ENCODE results near the gene MRPL37.

The MRPL37 gene

DNA sequence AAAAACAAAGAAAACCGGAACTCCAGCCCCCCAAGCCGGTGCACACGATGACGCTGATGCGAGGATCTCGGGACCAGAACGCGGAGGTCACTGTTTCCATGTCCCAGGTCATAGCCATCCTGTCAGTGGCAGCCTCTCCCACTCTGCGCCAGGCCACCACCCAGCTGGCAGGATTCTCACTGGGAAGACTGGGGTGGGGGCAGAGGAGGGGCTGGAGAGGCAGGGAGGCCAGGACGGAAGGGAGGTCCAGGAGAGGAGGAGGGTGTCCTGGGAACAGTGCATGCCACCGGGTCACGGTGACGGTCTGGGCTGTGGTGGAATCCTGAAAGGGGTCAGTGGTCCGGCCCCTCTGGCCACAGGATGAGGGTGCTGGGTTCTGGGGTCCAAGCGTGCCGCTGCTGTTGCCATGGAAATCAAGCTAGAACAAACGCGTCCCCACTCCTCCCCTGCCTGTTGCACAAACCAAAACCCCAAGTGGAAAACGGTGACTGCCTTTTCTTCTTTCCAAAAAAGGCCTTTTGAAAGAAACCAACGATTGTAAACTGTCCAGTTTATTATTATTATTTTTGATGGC lies 26.1 kb downstream of the MRPL37 start:
- Histone ChIP-seq H3K4me3 (replicated peaks; ENCODE audit: low read depth, low read length) (no peak overlapping the region), H3K36me3 (ENCODE audit: control insufficient read depth, insufficient read depth, low read length) (peaks cover 3% of the 10 kb centered on the region), H3K27me3 (replicated peaks; ENCODE audit: control insufficient read depth, insufficient read depth, low read length) (no peaks in the 10 kb centered on the region)
- DNase-seq (ENCODE audit: extremely low read depth, insufficient read length) = no peak
- TF ChIP-seq, protein P1, sequence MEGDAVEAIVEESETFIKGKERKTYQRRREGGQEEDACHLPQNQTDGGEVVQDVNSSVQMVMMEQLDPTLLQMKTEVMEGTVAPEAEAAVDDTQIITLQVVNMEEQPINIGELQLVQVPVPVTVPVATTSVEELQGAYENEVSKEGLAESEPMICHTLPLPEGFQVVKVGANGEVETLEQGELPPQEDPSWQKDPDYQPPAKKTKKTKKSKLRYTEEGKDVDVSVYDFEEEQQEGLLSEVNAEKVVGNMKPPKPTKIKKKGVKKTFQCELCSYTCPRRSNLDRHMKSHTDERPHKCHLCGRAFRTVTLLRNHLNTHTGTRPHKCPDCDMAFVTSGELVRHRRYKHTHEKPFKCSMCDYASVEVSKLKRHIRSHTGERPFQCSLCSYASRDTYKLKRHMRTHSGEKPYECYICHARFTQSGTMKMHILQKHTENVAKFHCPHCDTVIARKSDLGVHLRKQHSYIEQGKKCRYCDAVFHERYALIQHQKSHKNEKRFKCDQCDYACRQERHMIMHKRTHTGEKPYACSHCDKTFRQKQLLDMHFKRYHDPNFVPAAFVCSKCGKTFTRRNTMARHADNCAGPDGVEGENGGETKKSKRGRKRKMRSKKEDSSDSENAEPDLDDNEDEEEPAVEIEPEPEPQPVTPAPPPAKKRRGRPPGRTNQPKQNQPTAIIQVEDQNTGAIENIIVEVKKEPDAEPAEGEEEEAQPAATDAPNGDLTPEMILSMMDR (IDR thresholded peaks at IDR 0.05; ENCODE audit: insufficient read depth, low read length, poor library complexity, severe bottlenecking) = no peak

DNA sequence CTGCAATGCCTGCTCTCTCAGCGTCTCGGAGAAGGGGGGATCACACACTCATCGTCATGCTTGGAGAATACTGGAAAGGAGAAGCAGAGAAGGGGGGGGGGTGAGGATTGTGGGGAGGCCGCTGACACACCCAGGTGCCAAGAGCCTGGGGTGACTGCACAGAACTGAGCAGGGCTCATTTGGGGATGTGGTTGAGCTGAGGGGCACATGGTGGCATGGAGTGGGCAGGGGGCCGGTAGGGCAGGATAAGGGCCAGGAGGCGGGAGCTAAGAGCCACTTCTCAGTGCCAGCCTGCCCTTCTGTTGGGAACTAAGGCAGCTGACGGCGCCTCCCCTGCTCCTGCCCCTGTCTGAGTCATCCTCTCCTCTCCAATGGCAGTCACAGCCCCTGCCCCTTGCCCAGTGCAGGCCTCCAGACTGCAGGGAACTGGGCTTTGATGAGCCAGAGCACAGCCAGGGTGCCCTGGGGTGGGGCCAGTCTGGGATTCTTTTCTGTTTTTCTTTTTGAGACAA lies 27.2 kb downstream of the MRPL37 start:
- TF ChIP-seq, protein P1 (IDR thresholded peaks at IDR 0.05; ENCODE audit: insufficient read depth, low read length, poor library complexity, severe bottlenecking) = no peak
- Histone ChIP-seq H3K36me3 (ENCODE audit: control insufficient read depth, insufficient read depth, low read length) (peaks cover 3% of the 10 kb centered on the region), H3K4me3 (replicated peaks; ENCODE audit: low read depth, low read length) (no peak overlapping the region), H3K27me3 (replicated peaks; ENCODE audit: control insufficient read depth, insufficient read depth, low read length) (no peaks in the 10 kb centered on the region)
- no peak for DNase-seq (ENCODE audit: extremely low read depth, insufficient read length)

DNA sequence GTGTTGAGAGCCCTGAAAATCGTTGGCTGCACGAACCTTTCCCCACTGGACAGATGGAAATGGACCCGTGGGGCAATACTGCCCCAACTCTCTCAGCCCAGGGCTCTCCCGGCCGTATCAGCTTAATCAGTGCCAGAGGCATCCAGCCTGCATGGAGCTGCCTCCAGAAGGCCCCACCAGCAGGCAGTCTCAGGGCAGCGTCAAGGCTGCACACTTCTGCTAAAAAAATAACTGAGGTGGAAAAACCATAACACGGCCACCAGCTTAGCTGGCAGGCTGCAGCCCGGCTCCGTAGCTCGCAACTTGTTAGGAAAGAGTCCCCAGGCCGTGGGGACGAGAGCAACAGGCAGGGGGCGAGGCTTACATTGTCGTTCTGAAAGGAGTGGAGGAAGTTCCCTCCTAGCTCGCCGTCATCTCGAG lies 27.9 kb downstream of the MRPL37 start:
- Histone ChIP-seq H3K36me3 (ENCODE audit: control insufficient read depth, insufficient read depth, low read length) (peaks cover 3% of the 10 kb centered on the region), H3K4me3 (replicated peaks; ENCODE audit: low read depth, low read length) (no peak overlapping the region), H3K27me3 (replicated peaks; ENCODE audit: control insufficient read depth, insufficient read depth, low read length) (no peaks in the 10 kb centered on the region)
- DNase-seq (ENCODE audit: extremely low read depth, insufficient read length) = no peak
- TF ChIP-seq, protein P1 (IDR thresholded peaks at IDR 0.05; ENCODE audit: insufficient read depth, low read length, poor library complexity, severe bottlenecking) = no peak

DNA sequence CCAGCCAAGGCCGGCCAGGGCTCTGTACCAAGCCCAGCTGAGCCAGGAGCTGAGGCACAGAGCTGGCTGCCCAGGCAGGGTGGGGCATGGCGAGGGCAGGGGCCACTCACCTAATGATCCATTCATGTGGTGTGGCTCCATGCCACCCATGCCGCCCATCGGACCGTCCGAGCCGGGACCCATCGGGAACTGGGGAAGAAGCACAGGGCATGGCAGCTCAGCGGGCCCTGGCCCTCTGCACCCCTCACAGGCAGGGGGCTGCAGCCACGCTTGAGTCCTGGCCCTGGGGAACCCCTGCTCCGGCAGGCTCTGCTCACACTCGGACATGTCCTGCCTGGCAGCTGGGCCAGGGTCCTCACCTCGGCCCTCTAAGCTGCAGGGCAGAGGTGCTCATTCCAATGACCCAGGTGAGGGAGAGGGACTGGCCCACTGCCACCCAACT lies 28.7 kb downstream of the MRPL37 start:
- Histone ChIP-seq H3K4me3 (replicated peaks; ENCODE audit: low read depth, low read length) (no peak overlapping the region), H3K36me3 (ENCODE audit: control insufficient read depth, insufficient read depth, low read length) (peaks cover 1% of the 10 kb centered on the region), H3K27me3 (replicated peaks; ENCODE audit: control insufficient read depth, insufficient read depth, low read length) (no peaks in the 10 kb centered on the region)
- DNase-seq (ENCODE audit: extremely low read depth, insufficient read length) = no peak
- TF ChIP-seq, protein P1 (IDR thresholded peaks at IDR 0.05; ENCODE audit: insufficient read depth, low read length, poor library complexity, severe bottlenecking) = no peak

DNA sequence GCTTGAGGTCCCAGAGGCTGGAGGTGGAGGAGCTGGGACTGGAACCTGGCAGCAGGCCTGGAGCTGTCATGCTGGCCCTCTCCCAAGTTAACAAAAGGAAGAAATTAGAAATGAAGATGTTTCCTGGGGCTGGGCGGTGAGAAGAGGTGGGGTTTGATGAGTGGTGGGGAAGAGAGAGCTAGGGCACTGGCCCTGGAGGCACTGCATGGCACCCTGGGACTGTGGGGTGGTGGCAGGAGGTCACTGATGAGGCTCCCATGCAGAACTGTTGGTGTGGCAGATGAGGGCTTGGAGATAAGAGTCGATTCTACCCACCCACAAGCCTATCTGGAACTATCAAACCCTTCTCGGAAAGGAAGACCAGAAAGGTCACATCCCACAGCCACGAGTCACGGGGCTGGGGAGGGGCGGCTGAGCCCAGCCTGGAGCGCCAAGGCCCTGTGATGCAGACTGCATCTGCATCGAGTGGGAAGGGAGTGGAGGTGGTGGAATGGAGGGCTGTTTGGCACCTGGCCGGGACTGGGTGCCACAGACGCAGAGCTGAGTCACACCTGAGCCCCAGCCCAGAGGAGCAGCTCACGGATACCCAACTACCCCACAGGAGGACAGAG lies 29.4 kb downstream of the MRPL37 start:
- Histone ChIP-seq H3K4me3 (replicated peaks; ENCODE audit: low read depth, low read length) (no peak overlapping the region), H3K27me3 (replicated peaks; ENCODE audit: control insufficient read depth, insufficient read depth, low read length) (no peaks in the 10 kb centered on the region), H3K36me3 (ENCODE audit: control insufficient read depth, insufficient read depth, low read length) (peaks cover 1% of the 10 kb centered on the region)
- TF ChIP-seq, protein P1 (IDR thresholded peaks at IDR 0.05; ENCODE audit: insufficient read depth, low read length, poor library complexity, severe bottlenecking) = no peak
- DNase-seq (ENCODE audit: extremely low read depth, insufficient read length) = no peak

Data from GM06990 (cell line).